K562 (cell line): ENCODE results near the gene GALE. TPM values are rescaled to one million over a fixed set of nuclear protein-coding genes. Genes with fewer than 3 reads are reported as not detected.

Source experiments
- CBFA2T3 ChIP-seq: fragments of 450-650 bp; IDR thresholded peaks from 2 replicates; pipeline ENCODE4 v1.6.1; 2017
- CREM ChIP-seq: IDR thresholded peaks from 2 replicates; pipeline ENCODE4 v1.6.1; 2014; ENCODE audit warnings: antibody characterized with exemption, low read depth
- CTBP1 ChIP-seq: fragments of 450-650 bp; IDR thresholded peaks from 2 replicates; pipeline ENCODE4 v1.6.1; 2016; ENCODE audit warnings: borderline replicate concordance
- EHMT2 ChIP-seq: fragments of 450-650 bp; IDR thresholded peaks from 2 replicates; pipeline ENCODE4 v1.6.1; 2018; ENCODE audit warnings: antibody characterized with exemption
- PKNOX1 ChIP-seq: fragments of 450-650 bp; IDR thresholded peaks from 2 replicates; pipeline ENCODE4 v1.6.1; 2016
- POLR2H ChIP-seq: IDR thresholded peaks from 2 replicates; pipeline ENCODE4 v1.6.1; 2016; ENCODE audit warnings: missing genetic modification characterization, low read depth, mild to moderate bottlenecking, control low read depth, missing compliant biosample characterization, moderate library complexity
- SAFB2 ChIP-seq: fragments of 200-400 bp; formaldehyde crosslinking; IDR thresholded peaks from 2 replicates; pipeline ENCODE4 v1.6.1; 2018; ENCODE audit warnings: borderline replicate concordance, low read length, low read depth, moderate library complexity; ENCODE audit not compliant: severe bottlenecking
- TFAP4 ChIP-seq: sonication (generic); formaldehyde crosslinking; IDR thresholded peaks from 2 replicates; pipeline ENCODE4 v1.8.0; 2022; ENCODE audit warnings: missing genetic modification reagents, mild to moderate bottlenecking, moderate library complexity, borderline replicate concordance
- ZBED1 ChIP-seq: IDR thresholded peaks from 2 replicates; pipeline ENCODE4 v1.6.1; 2014
- ZNF121 ChIP-seq: sonication (generic); formaldehyde crosslinking; conservative IDR thresholded peaks from 2 replicates; pipeline ENCODE4 v1.8.0; 2022; ENCODE audit warnings: missing genetic modification reagents
- ZNF277 ChIP-seq: fragments of 250-450 bp; sonication (Bioruptor Pico); IDR thresholded peaks from 2 replicates; pipeline ENCODE4 v1.8.0; 2022; ENCODE audit warnings: inconsistent platforms, mild to moderate bottlenecking, moderate library complexity, borderline replicate concordance
- ZNF639 ChIP-seq, 2 experiments: fragments of 200-800 bp in 1 of 2; sonication (Bioruptor generic) in 1 of 2; sonication (generic) in 1 of 2; formaldehyde crosslinking in 1 of 2; IDR thresholded peaks in 1 of 2; conservative IDR thresholded peaks in 1 of 2; 2 replicates each; pipeline versions ENCODE4 v1.5.0 to v1.6.1; 2016 to 2020; ENCODE audit warnings: missing compliant biosample characterization in 1 of 2, missing genetic modification characterization in 1 of 2, missing genetic modification reagents in 1 of 2
- ZNF707 ChIP-seq: fragments of 250-450 bp; sonication (Bioruptor Pico); conservative IDR thresholded peaks from 2 replicates; pipeline ENCODE4 v1.8.0; 2022; ENCODE audit warnings: inconsistent platforms, mild to moderate bottlenecking, moderate library complexity
- polyA plus RNA-seq, 8 experiments: library from polyadenylated mRNA; depleted of rRNA in 4 of 8; stranded (reverse) in 5 of 8; unstranded in 3 of 8; fragments of >200 nt; fragmentation: Nextera tagmentation in 2 of 8; fragmentation: Illumina TruSeq in 1 of 8; extraction: Ambion mirVana in 2 of 8; extraction: Trizol in 1 of 8; gene quantifications; 2 replicates each; pipeline versions ENCODE4 v1.2.1 to v1.2.3, GENCODE V29; 2011 to 2014; ENCODE audit warnings: inconsistent platforms in 1 of 8, missing spikeins in 1 of 8
- total RNA-seq, 7 experiments: library from RNA; depleted of rRNA in 6 of 7; stranded (reverse); fragments of >200 nt in 6 of 7; fragmentation: Illumina TruSeq in 2 of 7; extraction: Trizol in 2 of 7; gene quantifications; 2 replicates each; pipeline versions ENCODE4 v1.2.1 to v1.2.3, GENCODE V29; 2011 to 2021; ENCODE audit warnings: low replicate concordance in 1 of 7
- TF ChIP-seq, protein P1 (sequence below), 2 experiments: fragments of 450-650 bp; formaldehyde crosslinking in 1 of 2; IDR thresholded peaks; 2 replicates each; pipeline versions ENCODE4 v1.4.0 to v1.6.1; 2014 to 2020; ENCODE audit warnings: mild to moderate bottlenecking in 2 of 2, borderline replicate concordance in 1 of 2, low read depth in 1 of 2

The GALE gene
- total and polyA plus RNA-seq, 9 of the 15 experiments (the other 6 are each of a cell fraction or from before 2014, with no cell fraction given): 8.4 to 139 (median 88.3) TPM

DNA sequence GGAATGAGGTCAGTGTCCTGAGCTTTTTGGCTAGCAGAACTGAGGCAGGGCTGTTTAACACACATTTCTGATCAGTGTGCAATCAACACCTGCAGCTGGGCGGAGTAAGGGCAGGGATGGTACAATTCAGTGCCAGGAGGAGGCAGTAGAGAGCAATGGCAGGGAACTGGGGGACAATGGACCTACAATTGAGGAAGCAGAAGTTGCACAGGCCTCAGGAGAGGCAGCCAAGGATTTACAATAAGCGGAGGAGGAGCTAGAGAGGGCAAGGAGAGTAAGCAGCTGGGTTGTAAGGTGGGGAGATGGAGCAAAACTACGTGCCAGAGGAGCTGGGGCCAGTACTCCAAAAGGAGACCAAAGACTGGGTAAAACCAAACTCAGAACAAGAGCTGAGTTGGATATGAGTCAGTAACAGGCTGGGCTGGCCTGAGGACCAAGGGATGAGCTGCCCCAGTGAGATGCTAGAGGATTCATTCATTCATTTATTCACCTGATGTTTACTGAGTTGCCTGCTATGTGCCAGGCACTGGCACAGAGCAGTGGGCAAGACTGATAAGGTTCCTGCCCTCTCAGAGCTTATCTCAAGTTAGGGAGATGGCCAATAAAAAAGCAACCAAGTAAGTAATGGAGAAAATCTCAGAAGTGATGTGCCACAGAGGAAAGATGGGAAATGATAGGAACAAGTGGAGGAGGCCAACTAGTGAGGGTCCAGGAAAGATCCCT, 10.4 kb upstream of the GALE start (continued):
- no peak for TF ChIP-seq ZNF277 (CRISPR knock-in tag)
- TF ChIP-seq ZBED1: no peak
- no peak for TF ChIP-seq ZNF707
- TF ChIP-seq PKNOX1: peak; percentile 38; the same call in 1 of the 2 replicates
- TF ChIP-seq, protein P1, sequence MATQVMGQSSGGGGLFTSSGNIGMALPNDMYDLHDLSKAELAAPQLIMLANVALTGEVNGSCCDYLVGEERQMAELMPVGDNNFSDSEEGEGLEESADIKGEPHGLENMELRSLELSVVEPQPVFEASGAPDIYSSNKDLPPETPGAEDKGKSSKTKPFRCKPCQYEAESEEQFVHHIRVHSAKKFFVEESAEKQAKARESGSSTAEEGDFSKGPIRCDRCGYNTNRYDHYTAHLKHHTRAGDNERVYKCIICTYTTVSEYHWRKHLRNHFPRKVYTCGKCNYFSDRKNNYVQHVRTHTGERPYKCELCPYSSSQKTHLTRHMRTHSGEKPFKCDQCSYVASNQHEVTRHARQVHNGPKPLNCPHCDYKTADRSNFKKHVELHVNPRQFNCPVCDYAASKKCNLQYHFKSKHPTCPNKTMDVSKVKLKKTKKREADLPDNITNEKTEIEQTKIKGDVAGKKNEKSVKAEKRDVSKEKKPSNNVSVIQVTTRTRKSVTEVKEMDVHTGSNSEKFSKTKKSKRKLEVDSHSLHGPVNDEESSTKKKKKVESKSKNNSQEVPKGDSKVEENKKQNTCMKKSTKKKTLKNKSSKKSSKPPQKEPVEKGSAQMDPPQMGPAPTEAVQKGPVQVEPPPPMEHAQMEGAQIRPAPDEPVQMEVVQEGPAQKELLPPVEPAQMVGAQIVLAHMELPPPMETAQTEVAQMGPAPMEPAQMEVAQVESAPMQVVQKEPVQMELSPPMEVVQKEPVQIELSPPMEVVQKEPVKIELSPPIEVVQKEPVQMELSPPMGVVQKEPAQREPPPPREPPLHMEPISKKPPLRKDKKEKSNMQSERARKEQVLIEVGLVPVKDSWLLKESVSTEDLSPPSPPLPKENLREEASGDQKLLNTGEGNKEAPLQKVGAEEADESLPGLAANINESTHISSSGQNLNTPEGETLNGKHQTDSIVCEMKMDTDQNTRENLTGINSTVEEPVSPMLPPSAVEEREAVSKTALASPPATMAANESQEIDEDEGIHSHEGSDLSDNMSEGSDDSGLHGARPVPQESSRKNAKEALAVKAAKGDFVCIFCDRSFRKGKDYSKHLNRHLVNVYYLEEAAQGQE (IDR thresholded peaks at IDR 0.05; ENCODE audit: borderline replicate concordance): peak; percentile 83
- TF ChIP-seq, protein P1 (CRISPR knock-in tag; IDR thresholded peaks at IDR 0.05; ENCODE audit: low read depth): no peak
- no peak for TF ChIP-seq SAFB2
- TF ChIP-seq CTBP1: peak; percentile 79
- TF ChIP-seq CREM: peak; percentile 61; the same call in 1 of the 2 replicates
- TF ChIP-seq ZNF639 (CRISPR knock-in tag; conservative IDR thresholded peaks at IDR 0.05 in 1 of 2, IDR thresholded peaks at IDR 0.05 in 1 of 2): no peak
- peak; percentile 73 for TF ChIP-seq TFAP4 (CRISPR knock-in tag)
- no peak for TF ChIP-seq ZNF121 (CRISPR knock-in tag)
- TF ChIP-seq EHMT2: peak; percentile 69; the same call in 1 of the 2 replicates
- TF ChIP-seq POLR2H (tag): no peak
- TF ChIP-seq CBFA2T3: 0 out of 2 replicates have a peak, but pooled peaks have one; percentile 11
